ENCODE data around the gene ARMH3. TPM values are rescaled to one million over a fixed set of nuclear protein-coding genes. Genes with fewer than 3 reads are reported as not detected.

Gene ARMH3
- total and polyA plus RNA-seq, 2 experiments from 2014 or later: 8.7 to 11.1 TPM

GRCh38 chr10:102045292-102045691, 10.7 kb downstream of the ARMH3 start:
- H3K79me2 ChIP-seq (replicated peaks; ENCODE audit: insufficient read depth): peaks cover 78% of the 10 kb centered on the region
- H3K36me3 ChIP-seq (ENCODE audit: insufficient read depth): no peaks in the 10 kb centered on the region
- peaks cover 1% of the 10 kb centered on the region for H3K27me3 Mint-ChIP-seq (ENCODE audit: insufficient read depth, low read depth, poor library complexity)
- no peaks in the 10 kb centered on the region for H3K27me3 ChIP-seq (ENCODE audit: insufficient read depth)
- H3K27ac ChIP-seq (ENCODE audit: low read depth): no peak overlapping the region
- no peaks in the 10 kb centered on the region for H3K36me3 Mint-ChIP-seq (ENCODE audit: low read depth)
- no peak for TF ChIP-seq ZNF462 (CRISPR knock-in tag; IDR thresholded peaks at IDR 0.05)
- TF ChIP-seq POLR2AphosphoS5 (IDR thresholded peaks at IDR 0.05; ENCODE audit: low read depth): no peak
- TF ChIP-seq JUNB (IDR thresholded peaks at IDR 0.05; ENCODE audit: unreplicated experiment): no peak
- TF ChIP-seq ETS1 (IDR thresholded peaks at IDR 0.05): no peak
- TF ChIP-seq CREB1 (CRISPR knock-in tag; IDR thresholded peaks at IDR 0.05; ENCODE audit: low read depth): no peak
- H3K9me3 Mint-ChIP-seq: no peaks in the 10 kb centered on the region
- no peak for DNase-seq (ENCODE audit: low spot score)
- H3K9me2 ChIP-seq (ENCODE audit: insufficient read depth): no peaks in the 10 kb centered on the region
- H3F3A ChIP-seq (replicated peaks; ENCODE audit: low read depth): no peaks in the 10 kb centered on the region
- H3K4me1 Mint-ChIP-seq: peaks cover 9% of the 10 kb centered on the region; the same call in 2 of the 3 replicates
- H3K4me3 ChIP-seq: no peak overlapping the region
- H2AFZ ChIP-seq: no peak overlapping the region
- H3K4me2 ChIP-seq: no peak overlapping the region
- peaks cover 10% of the 10 kb centered on the region; the same call in 1 of the 2 replicates for H4K20me1 ChIP-seq (replicated peaks; ENCODE audit: insufficient read depth)
- H3K4me3 Mint-ChIP-seq: no peak overlapping the region
- H3K4me1 ChIP-seq (ENCODE audit: insufficient read depth): no peaks in the 10 kb centered on the region
- H3K27ac Mint-ChIP-seq: no peak overlapping the region
- no peak for ATAC-seq
